ENCODE measurements around the gene ENKD1. TPM values are rescaled to one million over a fixed set of nuclear protein-coding genes. Genes with fewer than 3 reads are reported as not detected.

ENKD1 gene
- total RNA-seq, 1 donor from 2014 or later: 24.0 TPM

DNA sequence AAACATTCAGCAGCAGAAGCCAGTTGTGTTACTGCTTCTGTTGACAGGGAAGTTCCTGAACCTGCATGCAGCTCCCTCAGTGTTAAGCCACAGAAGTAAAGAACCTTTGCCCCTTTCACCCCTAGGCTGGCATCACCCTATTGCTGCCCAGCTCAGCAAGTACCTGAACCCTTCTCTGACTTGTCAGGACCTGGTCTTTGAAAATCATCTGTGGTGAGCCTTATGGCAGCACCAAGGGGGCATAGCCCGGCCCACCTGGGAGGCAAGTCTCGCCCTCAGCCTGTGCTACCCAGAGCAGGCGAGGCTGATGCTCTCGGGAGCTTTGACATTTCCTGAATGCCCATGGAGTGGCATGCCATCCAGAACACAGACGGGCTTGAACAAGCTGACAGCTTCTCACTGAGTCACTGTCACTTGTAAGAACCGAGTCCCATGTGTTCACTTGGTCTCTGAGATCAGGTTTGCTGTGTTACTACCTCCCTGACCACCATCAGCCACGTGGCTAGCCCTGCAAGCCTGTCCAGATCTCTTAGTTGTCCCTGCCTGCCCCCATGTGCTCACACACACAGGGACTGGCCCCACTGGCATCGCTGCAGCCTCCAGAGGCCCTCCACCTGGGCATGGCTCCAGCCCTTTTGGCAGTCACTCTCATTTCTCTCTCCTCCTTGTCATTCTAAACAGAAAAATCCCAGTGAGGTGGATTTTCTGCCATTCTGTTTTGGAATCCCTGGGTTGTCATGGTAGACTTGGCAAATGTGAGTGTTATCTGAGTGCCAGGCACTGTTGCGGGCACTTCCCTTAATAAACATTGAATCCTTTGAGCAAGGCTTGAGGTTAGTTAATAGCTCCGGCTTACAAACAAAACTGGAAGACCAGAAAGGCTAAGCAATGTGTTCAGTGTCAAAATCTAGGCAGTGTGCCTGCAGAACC, 24.5 kb downstream of the ENKD1 start:
- no peak overlapping the region for H3K4me3 ChIP-seq (ENCODE audit: low read depth, low read length)
- no peaks in the 10 kb centered on the region for H3K36me3 ChIP-seq (ENCODE audit: control insufficient read depth, insufficient read depth, low read length)
- H3K27me3 ChIP-seq (ENCODE audit: control insufficient read depth, insufficient read depth, low read length): peaks cover 23% of the 10 kb centered on the region
- DNase-seq (ENCODE audit: low read depth): no peak
- TF ChIP-seq, protein P1, sequence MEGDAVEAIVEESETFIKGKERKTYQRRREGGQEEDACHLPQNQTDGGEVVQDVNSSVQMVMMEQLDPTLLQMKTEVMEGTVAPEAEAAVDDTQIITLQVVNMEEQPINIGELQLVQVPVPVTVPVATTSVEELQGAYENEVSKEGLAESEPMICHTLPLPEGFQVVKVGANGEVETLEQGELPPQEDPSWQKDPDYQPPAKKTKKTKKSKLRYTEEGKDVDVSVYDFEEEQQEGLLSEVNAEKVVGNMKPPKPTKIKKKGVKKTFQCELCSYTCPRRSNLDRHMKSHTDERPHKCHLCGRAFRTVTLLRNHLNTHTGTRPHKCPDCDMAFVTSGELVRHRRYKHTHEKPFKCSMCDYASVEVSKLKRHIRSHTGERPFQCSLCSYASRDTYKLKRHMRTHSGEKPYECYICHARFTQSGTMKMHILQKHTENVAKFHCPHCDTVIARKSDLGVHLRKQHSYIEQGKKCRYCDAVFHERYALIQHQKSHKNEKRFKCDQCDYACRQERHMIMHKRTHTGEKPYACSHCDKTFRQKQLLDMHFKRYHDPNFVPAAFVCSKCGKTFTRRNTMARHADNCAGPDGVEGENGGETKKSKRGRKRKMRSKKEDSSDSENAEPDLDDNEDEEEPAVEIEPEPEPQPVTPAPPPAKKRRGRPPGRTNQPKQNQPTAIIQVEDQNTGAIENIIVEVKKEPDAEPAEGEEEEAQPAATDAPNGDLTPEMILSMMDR (IDR thresholded peaks at IDR 0.05; ENCODE audit: insufficient read depth, low read length, poor library complexity, severe bottlenecking): no peak

DNA sequence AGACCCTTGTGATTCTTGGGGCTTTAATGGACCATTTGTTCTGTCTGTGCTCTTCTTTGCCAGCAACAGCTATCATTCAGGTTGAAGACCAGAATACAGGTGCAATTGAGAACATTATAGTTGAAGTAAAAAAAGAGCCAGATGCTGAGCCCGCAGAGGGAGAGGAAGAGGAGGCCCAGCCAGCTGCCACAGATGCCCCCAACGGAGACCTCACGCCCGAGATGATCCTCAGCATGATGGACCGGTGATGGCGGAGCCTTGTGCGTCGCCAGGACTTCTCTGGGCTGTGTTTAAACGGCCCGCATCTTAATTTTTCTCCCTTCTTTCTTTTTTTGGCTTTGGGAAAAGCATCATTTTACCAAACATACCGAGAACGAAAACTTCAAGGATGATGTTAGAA, 28.9 kb downstream of the ENKD1 start:
- no peak overlapping the region for H3K4me3 ChIP-seq (ENCODE audit: low read depth, low read length)
- TF ChIP-seq, protein P1 (IDR thresholded peaks at IDR 0.05; ENCODE audit: insufficient read depth, low read length, poor library complexity, severe bottlenecking): no peak
- H3K27me3 ChIP-seq (ENCODE audit: control insufficient read depth, insufficient read depth, low read length): no peaks in the 10 kb centered on the region
- H3K36me3 ChIP-seq (ENCODE audit: control insufficient read depth, insufficient read depth, low read length): no peaks in the 10 kb centered on the region
- no peak for DNase-seq (ENCODE audit: low read depth)

DNA sequence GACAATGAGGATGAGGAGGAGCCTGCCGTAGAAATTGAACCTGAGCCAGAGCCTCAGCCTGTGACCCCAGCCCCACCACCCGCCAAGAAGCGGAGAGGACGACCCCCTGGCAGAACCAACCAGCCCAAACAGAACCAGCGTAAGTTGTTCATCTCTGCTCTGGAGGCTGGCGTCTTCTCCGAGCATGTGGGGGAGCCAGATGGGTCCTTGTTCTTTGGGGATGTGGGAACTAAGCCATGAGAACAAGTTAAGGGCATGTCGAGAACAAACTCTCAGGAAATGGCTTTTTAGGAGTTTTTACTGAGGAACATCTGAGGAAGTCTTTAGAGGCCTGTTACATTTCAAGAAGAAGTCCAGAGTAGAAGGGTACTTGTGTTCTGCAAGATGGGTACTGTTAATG, 29.8 kb downstream of the ENKD1 start:
- TF ChIP-seq, protein P1 (IDR thresholded peaks at IDR 0.05; ENCODE audit: insufficient read depth, low read length, poor library complexity, severe bottlenecking): no peak

DNA sequence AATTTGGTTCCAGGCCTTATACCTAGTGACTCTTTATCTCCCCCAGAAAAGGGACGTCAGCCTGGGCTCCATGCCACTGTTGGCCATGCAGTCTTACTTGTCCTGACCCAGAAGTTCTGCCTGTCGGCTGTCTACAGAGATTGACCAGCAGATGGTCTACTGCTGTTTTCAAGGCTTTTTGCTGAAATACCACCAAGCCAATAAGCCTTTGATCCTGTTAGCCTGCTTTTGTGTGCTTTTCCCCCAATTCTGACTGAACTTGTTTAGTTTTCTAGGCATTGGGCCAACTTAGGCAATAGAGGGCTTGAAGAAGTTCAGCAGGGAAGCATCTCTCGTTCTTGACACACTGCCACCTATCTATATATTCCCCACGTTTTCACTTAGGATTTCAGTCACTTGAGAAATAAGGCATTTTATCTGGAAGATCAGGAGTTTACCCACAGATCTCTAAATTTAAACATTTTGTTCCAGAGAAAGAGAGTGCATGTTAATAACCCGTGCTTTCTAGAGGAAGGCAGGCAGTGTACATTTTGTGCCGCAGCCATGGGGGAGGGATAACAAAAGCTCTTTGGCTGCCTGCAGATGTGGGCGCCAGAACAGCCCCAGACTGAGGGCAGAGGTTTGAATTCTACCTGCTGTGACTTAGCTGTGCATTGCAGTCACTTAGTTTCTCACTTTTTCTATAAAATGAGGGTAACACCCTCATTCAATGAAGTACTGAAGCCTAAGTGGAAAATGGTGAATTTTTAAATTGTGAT, 34.0 kb downstream of the ENKD1 start:
- Histone ChIP-seq H3K27me3 (ENCODE audit: control insufficient read depth, insufficient read depth, low read length) (no peaks in the 10 kb centered on the region), H3K36me3 (ENCODE audit: control insufficient read depth, insufficient read depth, low read length) (no peaks in the 10 kb centered on the region), H3K4me3 (ENCODE audit: low read depth, low read length) (no peak overlapping the region)
- TF ChIP-seq, protein P1 (IDR thresholded peaks at IDR 0.05; ENCODE audit: insufficient read depth, low read length, poor library complexity, severe bottlenecking): no peak
- DNase-seq (ENCODE audit: low read depth): no peak

More for the DNA sequence above, 29.8 kb downstream of the ENKD1 start:
- DNase-seq (ENCODE audit: low read depth): no peak
- Histone ChIP-seq H3K36me3 (ENCODE audit: control insufficient read depth, insufficient read depth, low read length) (no peaks in the 10 kb centered on the region), H3K4me3 (ENCODE audit: low read depth, low read length) (no peak overlapping the region), H3K27me3 (ENCODE audit: control insufficient read depth, insufficient read depth, low read length) (no peaks in the 10 kb centered on the region)

DNA sequence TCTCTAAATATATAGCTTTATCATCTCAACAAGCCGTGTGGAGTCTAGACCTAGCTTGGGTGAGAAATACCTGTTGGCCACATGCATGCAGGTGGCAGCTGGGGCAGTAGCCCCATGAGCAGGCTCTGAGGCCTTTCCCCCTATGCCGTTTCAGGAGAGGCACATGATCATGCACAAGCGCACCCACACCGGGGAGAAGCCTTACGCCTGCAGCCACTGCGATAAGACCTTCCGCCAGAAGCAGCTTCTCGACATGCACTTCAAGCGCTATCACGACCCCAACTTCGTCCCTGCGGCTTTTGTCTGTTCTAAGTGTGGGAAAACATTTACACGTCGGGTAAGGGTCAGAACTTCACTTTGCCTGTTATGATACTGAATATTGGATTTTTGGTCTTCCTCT, 38.3 kb downstream of the ENKD1 start:
- Histone ChIP-seq H3K4me3 (ENCODE audit: low read depth, low read length) (no peak overlapping the region), H3K36me3 (ENCODE audit: control insufficient read depth, insufficient read depth, low read length) (peaks cover 1% of the 10 kb centered on the region), H3K27me3 (ENCODE audit: control insufficient read depth, insufficient read depth, low read length) (no peaks in the 10 kb centered on the region)
- DNase-seq (ENCODE audit: low read depth): no peak
- TF ChIP-seq, protein P1 (IDR thresholded peaks at IDR 0.05; ENCODE audit: insufficient read depth, low read length, poor library complexity, severe bottlenecking): no peak

Measured in kidney epithelial cell (primary cell).